ENCODE results near the gene MLLT11. TPM values are rescaled to one million over a fixed set of nuclear protein-coding genes. Genes with fewer than 3 reads are reported as not detected.

MLLT11 gene
- total RNA-seq, 1 experiment from 2014 or later, result 23.3 TPM

GRCh38 chr1:151108331-151108730 is 48.1 kb downstream of the MLLT11 start:
- H3K4me1 ChIP-seq (replicated peaks; ENCODE audit: insufficient read depth), result no peaks in the 10 kb centered on the region
- intact Hi-C loops (cut with micrococcal nuclease; ENCODE audit: unreplicated experiment), result no loop called here
- no peak overlapping the region for H3K4me2 ChIP-seq
- H4K20me1 ChIP-seq (ENCODE audit: insufficient read depth), result no peaks in the 10 kb centered on the region
- H3K27ac ChIP-seq, result no peak overlapping the region
- POLR2A ChIA-PET (ENCODE audit: unreplicated experiment), result no interaction called here
- no peaks in the 10 kb centered on the region for H3K9me3 ChIP-seq (ENCODE audit: insufficient read depth, low read depth)
- H3K36me3 ChIP-seq (ENCODE audit: low read depth), result no peaks in the 10 kb centered on the region
- no peak overlapping the region for H3K4me3 ChIP-seq
- H3K79me2 ChIP-seq (ENCODE audit: low read depth), result no peaks in the 10 kb centered on the region
- H3K9me2 ChIP-seq (ENCODE audit: insufficient read depth), result no peaks in the 10 kb centered on the region
- BruUV-seq (replicated peaks), result no TSS peak
- TF ChIP-seq EZH2 (IDR thresholded peaks at IDR 0.05; ENCODE audit: low read depth), result no peak
- TF ChIP-seq, protein P1, sequence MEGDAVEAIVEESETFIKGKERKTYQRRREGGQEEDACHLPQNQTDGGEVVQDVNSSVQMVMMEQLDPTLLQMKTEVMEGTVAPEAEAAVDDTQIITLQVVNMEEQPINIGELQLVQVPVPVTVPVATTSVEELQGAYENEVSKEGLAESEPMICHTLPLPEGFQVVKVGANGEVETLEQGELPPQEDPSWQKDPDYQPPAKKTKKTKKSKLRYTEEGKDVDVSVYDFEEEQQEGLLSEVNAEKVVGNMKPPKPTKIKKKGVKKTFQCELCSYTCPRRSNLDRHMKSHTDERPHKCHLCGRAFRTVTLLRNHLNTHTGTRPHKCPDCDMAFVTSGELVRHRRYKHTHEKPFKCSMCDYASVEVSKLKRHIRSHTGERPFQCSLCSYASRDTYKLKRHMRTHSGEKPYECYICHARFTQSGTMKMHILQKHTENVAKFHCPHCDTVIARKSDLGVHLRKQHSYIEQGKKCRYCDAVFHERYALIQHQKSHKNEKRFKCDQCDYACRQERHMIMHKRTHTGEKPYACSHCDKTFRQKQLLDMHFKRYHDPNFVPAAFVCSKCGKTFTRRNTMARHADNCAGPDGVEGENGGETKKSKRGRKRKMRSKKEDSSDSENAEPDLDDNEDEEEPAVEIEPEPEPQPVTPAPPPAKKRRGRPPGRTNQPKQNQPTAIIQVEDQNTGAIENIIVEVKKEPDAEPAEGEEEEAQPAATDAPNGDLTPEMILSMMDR (conservative IDR thresholded peaks at IDR 0.05), result no peak
- no peak overlapping the region for H2AFZ ChIP-seq
- H3K27me3 ChIP-seq (ENCODE audit: insufficient read depth, low read depth), result no peaks in the 10 kb centered on the region
- CTCF ChIA-PET, result no interaction called here
- DNase-seq, result no peak
- H3F3A ChIP-seq (ENCODE audit: insufficient read depth, low read depth), result no peaks in the 10 kb centered on the region

DNA sequence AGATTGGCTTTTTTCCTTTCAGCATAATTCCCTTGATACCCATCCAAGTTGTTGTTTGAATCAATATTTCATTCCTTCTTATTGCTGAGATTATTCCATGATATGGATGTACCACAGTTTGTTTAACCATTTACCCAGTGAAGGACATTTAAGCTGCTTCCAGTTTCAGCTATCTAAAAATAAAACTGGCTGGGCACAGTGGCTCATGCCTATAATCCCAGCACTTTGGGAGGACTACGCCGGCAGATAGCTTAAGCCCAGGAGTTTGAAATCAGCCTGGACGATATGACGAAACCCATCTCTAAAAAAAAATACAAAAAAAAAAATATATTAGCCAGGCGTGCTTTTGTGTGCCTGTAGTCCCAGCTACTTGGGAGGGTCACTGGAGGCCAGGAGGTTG is 53.7 kb downstream of the MLLT11 start:
- POLR2A ChIA-PET (ENCODE audit: unreplicated experiment), result interaction anchor here (0.6 kb wide), 1 partner anchor 43 kb away, joined by 6 read pairs; no protein-coding TSS in a partner anchor
- no peak for TF ChIP-seq EZH2 (IDR thresholded peaks at IDR 0.05; ENCODE audit: low read depth)
- TF ChIP-seq, protein P1 (conservative IDR thresholded peaks at IDR 0.05), result no peak

More for the DNA sequence above, 53.7 kb downstream of the MLLT11 start:
- DNase-seq, result no peak
- Histone ChIP-seq H3K36me3 (ENCODE audit: low read depth) (no peaks in the 10 kb centered on the region), H4K20me1 (ENCODE audit: insufficient read depth) (no peaks in the 10 kb centered on the region), H3K4me3 (no peak overlapping the region), H3K9me2 (ENCODE audit: insufficient read depth) (no peaks in the 10 kb centered on the region), H2AFZ (no peak overlapping the region), H3K79me2 (ENCODE audit: low read depth) (no peaks in the 10 kb centered on the region), H3K4me1 (replicated peaks; ENCODE audit: insufficient read depth) (no peaks in the 10 kb centered on the region), H3K27me3 (ENCODE audit: insufficient read depth, low read depth) (no peaks in the 10 kb centered on the region), H3K9me3 (ENCODE audit: insufficient read depth, low read depth) (no peaks in the 10 kb centered on the region), H3K27ac (no peak overlapping the region), H3K4me2 (no peak overlapping the region), H3F3A (ENCODE audit: insufficient read depth, low read depth) (no peaks in the 10 kb centered on the region)
- no TSS peak for BruUV-seq (replicated peaks)
- CTCF ChIA-PET, result no interaction called here
- intact Hi-C loops (cut with micrococcal nuclease; ENCODE audit: unreplicated experiment), result no loop called here

Other genes starting within 250 kb of the MLLT11 start
- gene ARNT, start 183.8 kb upstream of the MLLT11 start, total RNA-seq (2021), result 30.3 and 35.1 TPM in 2 replicates
- not detected in 2 replicates for gene CTXND2, start 173.3 kb upstream of the MLLT11 start, total RNA-seq (2021)
- 45.6 and 51.1 TPM in 2 replicates for gene SETDB1, start 134.0 kb upstream of the MLLT11 start, total RNA-seq (2021)
- gene CERS2, start 85.6 kb upstream of the MLLT11 start, total RNA-seq (2021), result 113 TPM in 2 replicates
- gene ANXA9, start 78.1 kb upstream of the MLLT11 start, total RNA-seq (2021), result 10.6 and 12.9 TPM in 2 replicates
- 15.6 and 17.6 TPM in 2 replicates for gene MINDY1, start 53.5 kb upstream of the MLLT11 start, total RNA-seq (2021)
- gene PRUNE1, start 51.9 kb upstream of the MLLT11 start, total RNA-seq (2021), result 26.6 and 30.7 TPM in 2 replicates
- 3.0 and 3.6 TPM in 2 replicates for gene BNIPL, start 23.8 kb upstream of the MLLT11 start, total RNA-seq (2021)
- gene C1orf56, start 12.6 kb upstream of the MLLT11 start, total RNA-seq (2021), result 1.8 and 2.3 TPM in 2 replicates
- gene CDC42SE1, start 775 bp upstream of the MLLT11 start, total RNA-seq (2021), result 59.4 and 62.8 TPM in 2 replicates
- gene GABPB2, start 10.4 kb downstream of the MLLT11 start, total RNA-seq (2021), result 6.4 and 6.6 TPM in 2 replicates
- 5.6 and 6.1 TPM in 2 replicates for gene SEMA6C, start 86.2 kb downstream of the MLLT11 start, total RNA-seq (2021)
- gene TNFAIP8L2, start 96.3 kb downstream of the MLLT11 start, total RNA-seq (2021), result not detected in 2 replicates
- gene LYSMD1, start 105.5 kb downstream of the MLLT11 start, total RNA-seq (2021), result 7.6 and 12.8 TPM in 2 replicates
- gene SCNM1, start 105.7 kb downstream of the MLLT11 start, total RNA-seq (2021), result 42.5 and 47.7 TPM in 2 replicates
- 1.2 TPM in 1 of 2 replicates, not detected in the other for gene TMOD4, start 115.6 kb downstream of the MLLT11 start, total RNA-seq (2021)
- gene VPS72, start 129.8 kb downstream of the MLLT11 start, total RNA-seq (2021), result 63.9 and 72.5 TPM in 2 replicates
- gene PIP5K1A, start 138.2 kb downstream of the MLLT11 start, total RNA-seq (2021), result 69.7 and 76.4 TPM in 2 replicates
- gene PSMD4, start 194.3 kb downstream of the MLLT11 start, total RNA-seq (2021), result 230 and 255 TPM in 2 replicates
- gene ZNF687, start 221.9 kb downstream of the MLLT11 start, total RNA-seq (2021), result 26.6 and 28.7 TPM in 2 replicates

Measured in PC-9 (cell line).